HG03045 (cell line): ENCODE data around the gene OR51G2.
"Not testable (repeated sequence)": the region's sequence is repeated elsewhere in the genome, so short reads cannot be mapped to it uniquely, and the experiment has no call there.

Source experiments
- ATAC-seq: cut with Tn5 transposase; IDR thresholded peaks from one replicate; pipeline ENCODE4 v1.9.1; 2021; ENCODE audit warnings: mild to moderate bottlenecking, moderate library complexity; ENCODE audit not compliant: unreplicated experiment

The OR51G2 gene, protein sequence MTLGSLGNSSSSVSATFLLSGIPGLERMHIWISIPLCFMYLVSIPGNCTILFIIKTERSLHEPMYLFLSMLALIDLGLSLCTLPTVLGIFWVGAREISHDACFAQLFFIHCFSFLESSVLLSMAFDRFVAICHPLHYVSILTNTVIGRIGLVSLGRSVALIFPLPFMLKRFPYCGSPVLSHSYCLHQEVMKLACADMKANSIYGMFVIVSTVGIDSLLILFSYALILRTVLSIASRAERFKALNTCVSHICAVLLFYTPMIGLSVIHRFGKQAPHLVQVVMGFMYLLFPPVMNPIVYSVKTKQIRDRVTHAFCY

DNA sequence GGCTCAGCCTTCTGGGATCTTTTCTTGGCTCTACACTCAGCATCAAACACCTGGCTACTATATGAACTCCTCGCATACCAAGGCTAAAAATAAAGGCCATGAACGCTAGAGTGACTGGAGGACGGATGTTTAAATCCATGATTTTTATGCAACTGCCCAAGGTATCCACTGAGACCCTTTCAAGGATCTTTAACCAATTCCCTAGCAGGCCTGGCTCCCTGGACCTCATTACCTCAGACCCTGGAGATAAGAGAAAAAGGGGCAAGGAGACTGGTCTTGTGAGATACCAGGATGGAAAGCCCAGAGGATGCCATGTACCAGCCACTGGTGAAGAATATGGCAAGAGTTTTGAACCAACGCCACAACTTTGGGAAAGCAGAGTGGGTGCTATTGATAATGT lies at the start of gene OR51G2:
TSS of gene OR51G2 (minus strand) at position 101 of the 400 bp plus-strand sequence. CDS start 3,687 bp downstream, outside the sequence.
- ATAC-seq, result no peak

GRCh38 chr11:4962816-4963215 lies 43.7 kb upstream of the OR51G2 start:
- no peak for ATAC-seq

DNA sequence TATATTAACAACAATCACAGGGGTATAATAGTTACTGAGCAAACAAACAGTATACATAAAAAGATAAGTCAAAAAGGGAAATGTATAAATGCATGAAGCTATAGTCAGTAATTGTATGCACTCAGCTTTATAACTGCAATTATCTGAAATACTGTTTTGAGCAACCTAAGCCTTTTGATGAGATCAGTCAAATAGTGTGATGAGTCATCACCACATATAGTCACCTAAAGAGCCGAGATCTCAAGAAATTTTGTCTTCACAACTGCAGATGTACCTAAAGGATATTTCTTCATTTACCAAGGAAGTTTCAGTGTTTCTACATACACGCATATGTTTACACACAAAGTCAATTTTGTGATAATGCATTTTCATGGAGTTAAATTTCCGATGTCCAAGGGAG lies 41.7 kb upstream of the OR51G2 start:
- no peak for ATAC-seq

DNA sequence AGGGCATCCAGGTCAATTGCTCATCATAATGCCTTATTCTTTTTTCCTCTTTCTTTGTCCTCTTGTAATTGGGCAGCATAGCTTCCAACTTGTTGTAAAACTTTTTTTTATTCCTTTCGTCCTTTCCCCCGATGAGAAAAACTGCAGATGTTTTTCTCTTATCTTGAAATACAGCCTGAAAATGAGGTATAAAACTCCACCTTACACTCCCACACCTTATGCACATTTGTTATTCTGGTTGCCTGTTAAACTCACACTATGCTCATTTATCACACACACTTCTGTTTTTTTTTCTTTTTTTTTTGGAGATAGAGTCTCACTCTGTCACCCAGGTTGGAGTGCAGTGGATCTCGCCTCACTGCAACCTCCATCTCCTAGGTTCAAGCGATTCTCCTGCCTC lies 38.2 kb upstream of the OR51G2 start:
- ATAC-seq, result no peak

- ATAC-seq, result not testable (repeated sequence)
These were observed 36.5 kb upstream of the OR51G2 start, which contains the start of gene OR51A2 for GRCh38 chr11:4955613-4956012. Gene OR51A2 (minus strand): TSS chr11:4955713. CDS start chr11:4955713, 0 bp downstream.

DNA sequence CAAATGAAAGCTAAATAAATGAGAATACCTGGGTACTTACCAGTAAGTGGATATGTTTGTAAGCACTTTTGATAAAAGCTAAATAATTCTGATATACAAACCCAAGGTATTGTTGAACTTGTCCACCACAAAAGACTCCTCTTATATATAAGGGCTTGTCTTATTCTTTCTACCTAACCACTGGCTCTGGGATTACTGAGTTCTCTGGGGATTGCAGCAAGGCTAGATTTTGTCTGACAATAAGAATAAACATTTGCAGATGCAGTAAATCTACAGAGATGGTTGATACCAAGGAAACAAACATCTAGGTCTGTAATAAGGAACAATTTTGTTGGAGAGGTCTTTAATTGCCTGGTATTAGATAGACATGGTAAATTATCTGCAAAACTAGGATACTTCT lies 28.4 kb upstream of the OR51G2 start, which contains the start of gene OR51A4:
TSS of gene OR51A4 (minus strand) at position 101 of the 400 bp plus-strand sequence. CDS start 505 bp downstream, outside the sequence.
- no peak for ATAC-seq

GRCh38 chr11:4936745-4937144 lies 17.6 kb upstream of the OR51G2 start:
- ATAC-seq, result no peak

DNA sequence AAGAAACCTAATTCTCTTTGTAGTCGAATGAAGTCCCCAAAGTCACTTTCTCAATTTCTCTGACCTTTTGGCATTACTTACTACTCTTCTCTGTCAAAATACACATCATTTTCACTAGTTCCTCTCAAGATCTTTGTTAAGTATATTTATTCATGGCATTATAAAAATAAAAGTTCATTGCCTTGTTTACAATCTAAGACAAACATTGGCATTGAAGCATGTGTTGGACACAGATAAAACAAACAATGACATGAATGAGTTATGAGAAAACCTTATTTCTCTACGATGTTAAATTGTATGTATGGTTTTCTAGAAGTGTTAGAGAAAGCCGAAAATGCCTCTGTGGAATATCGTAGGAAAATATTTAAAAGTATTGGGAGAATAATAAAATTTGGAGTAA lies 13.6 kb upstream of the OR51G2 start:
- no peak for ATAC-seq

- no peak for ATAC-seq
These were observed 7.5 kb upstream of the OR51G2 start for GRCh38 chr11:4926608-4927007.

DNA sequence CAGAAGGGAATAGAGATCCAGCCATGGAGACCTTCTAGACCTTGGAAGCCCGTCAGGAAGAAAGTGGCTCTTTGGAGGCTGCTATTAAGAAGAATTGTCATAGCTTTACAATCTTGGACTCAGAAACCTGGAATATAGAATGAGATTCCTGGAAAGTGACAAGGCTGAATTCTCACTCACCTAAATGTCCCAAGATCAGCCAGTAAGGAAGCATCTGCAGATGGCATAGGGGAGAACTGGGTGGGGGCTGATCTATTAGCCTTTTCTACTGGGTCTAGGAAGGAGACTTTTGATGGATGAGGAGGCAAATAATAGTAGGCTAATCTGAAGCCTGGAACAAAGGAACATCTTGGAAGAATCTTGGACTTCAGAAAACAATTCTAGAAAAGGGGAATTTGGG lies 5.1 kb upstream of the OR51G2 start, which contains the start of gene OR51G1:
TSS of gene OR51G1 (minus strand) at position 101 of the 400 bp plus-strand sequence. CDS start at position 101, 0 bp downstream.
- no peak for ATAC-seq

GRCh38 chr11:4922304-4922703 lies 3.2 kb upstream of the OR51G2 start:
- ATAC-seq, result no peak

DNA sequence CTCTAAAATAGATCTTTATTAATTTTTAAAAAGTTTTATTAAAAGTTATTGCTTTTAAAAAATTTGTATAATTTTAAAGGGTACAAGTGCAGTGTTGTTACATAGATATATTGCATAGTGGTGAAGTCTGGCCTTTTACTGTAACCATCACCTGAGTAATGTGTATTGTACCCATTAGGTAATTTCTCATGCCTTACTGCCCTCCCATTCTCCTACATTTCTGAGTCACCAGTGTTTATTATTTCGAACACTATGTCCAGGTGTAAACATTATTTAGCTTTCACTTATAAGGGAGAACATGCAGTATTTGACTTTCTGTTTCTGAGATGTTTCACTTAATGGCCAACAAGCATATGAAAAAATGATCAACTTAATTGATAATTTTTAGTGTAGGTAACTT lies 2.6 kb upstream of the OR51G2 start:
- no peak for ATAC-seq

DNA sequence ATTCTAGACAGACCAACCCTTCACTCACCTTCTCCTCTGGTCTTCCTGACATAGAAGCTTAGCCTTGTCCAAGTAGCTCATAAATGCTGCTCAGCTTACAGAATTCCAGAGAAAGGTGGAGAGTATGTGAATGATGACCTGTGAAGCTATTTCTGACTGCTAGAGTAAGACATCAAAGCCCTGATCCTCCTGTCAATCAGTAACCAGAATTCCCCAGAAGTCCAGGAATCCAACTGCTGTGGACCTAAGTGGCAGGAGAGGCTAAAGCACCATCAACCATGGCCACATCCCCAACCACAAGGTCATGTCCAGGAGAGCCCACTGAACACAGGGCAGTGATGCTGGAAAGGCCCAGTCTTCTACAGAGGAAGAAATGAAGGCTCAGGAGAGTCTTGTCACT lies 2.6 kb downstream of the OR51G2 start:
- ATAC-seq, result no peak

GRCh38 chr11:4903484-4903883 lies 15.7 kb downstream of the OR51G2 start, which contains the start of gene OR51A7:
Gene OR51A7 (plus strand): TSS chr11:4903783. CDS start chr11:4907370, 3,587 bp downstream.
- ATAC-seq, result no peak

GRCh38 chr11:4891996-4892640 lies 27.0 kb downstream of the OR51G2 start:
- no peak for ATAC-seq

GRCh38 chr11:4890279-4890678 lies 28.9 kb downstream of the OR51G2 start:
- no peak for ATAC-seq

DNA sequence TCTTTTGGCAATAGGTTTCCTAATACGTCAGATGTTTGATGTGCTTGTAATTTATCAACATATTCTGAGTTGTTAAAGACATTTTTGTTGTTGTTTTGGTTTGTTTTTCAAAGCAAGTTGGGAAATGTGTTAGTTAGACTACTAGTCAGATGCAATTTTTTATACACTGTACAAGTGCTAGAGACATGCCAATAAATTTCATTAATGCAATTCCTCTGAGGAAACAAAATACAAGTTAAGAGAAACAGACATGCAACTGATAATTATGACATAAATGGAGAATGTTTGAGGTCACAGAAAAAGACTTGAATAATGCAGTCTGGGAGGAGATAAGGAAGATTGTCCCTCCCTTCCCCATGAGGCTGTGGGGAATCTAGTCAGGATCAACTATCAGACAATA lies 31.6 kb downstream of the OR51G2 start:
- ATAC-seq, result no peak

DNA sequence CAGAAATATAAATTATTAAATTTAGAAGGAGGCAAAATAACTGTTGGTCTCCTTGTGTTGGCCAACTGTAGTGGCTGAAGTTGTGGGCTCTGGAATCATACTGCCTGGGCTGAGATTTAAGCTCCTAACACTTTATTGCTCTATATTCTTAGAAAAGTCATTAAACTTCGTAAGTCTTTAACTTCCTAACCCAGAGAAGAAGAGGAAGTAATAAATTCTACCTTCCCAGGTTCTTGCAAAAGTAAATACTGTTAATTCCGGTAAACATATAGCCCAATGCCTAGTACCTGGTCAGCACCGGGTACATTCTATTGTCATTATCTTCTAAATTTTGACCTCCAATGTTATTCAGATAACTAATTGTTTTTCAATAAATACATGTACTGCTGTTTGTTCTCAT lies 33.0 kb downstream of the OR51G2 start:
- ATAC-seq, result no peak

GRCh38 chr11:4884361-4884760 lies 34.8 kb downstream of the OR51G2 start:
- no peak for ATAC-seq

DNA sequence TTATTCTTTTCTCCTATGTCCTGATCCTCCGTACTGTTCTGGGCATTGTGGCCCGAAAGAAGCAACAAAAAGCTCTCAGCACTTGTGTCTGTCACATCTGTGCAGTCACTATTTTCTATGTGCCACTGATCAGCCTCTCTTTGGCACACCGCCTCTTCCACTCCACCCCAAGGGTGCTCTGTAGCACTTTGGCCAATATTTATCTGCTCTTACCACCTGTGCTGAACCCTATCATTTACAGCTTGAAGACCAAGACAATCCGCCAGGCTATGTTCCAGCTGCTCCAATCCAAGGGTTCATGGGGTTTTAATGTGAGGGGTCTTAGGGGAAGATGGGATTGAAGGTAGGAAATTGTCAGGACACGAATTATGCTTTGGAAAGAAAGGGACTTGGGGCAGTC lies 36.6 kb downstream of the OR51G2 start:
- no peak for ATAC-seq

GRCh38 chr11:4881860-4882500 lies 37.2 kb downstream of the OR51G2 start, which contains the start of gene OR51T1:
Gene OR51T1 (plus strand): TSS chr11:4881900. CDS start chr11:4881900, 0 bp downstream.
- ATAC-seq, result no peak
